Stimulated activated CD4-positive, alpha-beta T cell treated with anti-CD3 and anti-CD28 coated beads, Interleukin-4, amount 100 ng/mL, for 24 hours (primary cell): Measurements from ENCODE around the gene AIMP2.
"Not testable (repeated sequence)": the region's sequence is repeated elsewhere in the genome, so short reads cannot be mapped to it uniquely, and the experiment has no call there.

Experiments used
- DNase-seq: peaks from one replicate; pipeline ENCODE4 v3.0.0-alpha.2; 2020

Gene AIMP2

GRCh38 chr7:6026820-6027311 lies 17.8 kb downstream of the AIMP2 start:
- no peak for DNase-seq

GRCh38 chr7:6027806-6028365 lies 18.8 kb downstream of the AIMP2 start:
- no peak for DNase-seq

- DNase-seq = no peak
Measured at GRCh38 chr7:6028563-6028962, 19.5 kb downstream of the AIMP2 start.

GRCh38 chr7:6030988-6031387 lies 21.9 kb downstream of the AIMP2 start, which contains the start of gene ANKRD61:
TSS of gene ANKRD61 (plus strand) at chr7:6031376. CDS start at chr7:6031376, 0 bp downstream.
- DNase-seq = no peak

- DNase-seq = no peak
Measured at GRCh38 chr7:6031567-6031966, 22.5 kb downstream of the AIMP2 start.

- DNase-seq = no peak
Measured at GRCh38 chr7:6032167-6032566, 23.1 kb downstream of the AIMP2 start.

- no peak for DNase-seq
Measured at GRCh38 chr7:6032641-6033040, 23.6 kb downstream of the AIMP2 start.

- no peak for DNase-seq
Measured at GRCh38 chr7:6035165-6035564, 26.1 kb downstream of the AIMP2 start.

- DNase-seq = no peak
Measured at GRCh38 chr7:6035686-6036085, 26.6 kb downstream of the AIMP2 start.

GRCh38 chr7:6049780-6050179 lies 40.7 kb downstream of the AIMP2 start:
- no peak for DNase-seq

GRCh38 chr7:6051185-6051584 lies 42.1 kb downstream of the AIMP2 start:
- not testable (repeated sequence) for DNase-seq

GRCh38 chr7:6056616-6057015 lies 47.5 kb downstream of the AIMP2 start:
- DNase-seq = no peak

GRCh38 chr7:6057316-6058129 lies 48.5 kb downstream of the AIMP2 start:
- DNase-seq = no peak

- not testable (repeated sequence) for DNase-seq
Measured at GRCh38 chr7:6059941-6060340, 50.9 kb downstream of the AIMP2 start.

- DNase-seq = no peak
Measured at GRCh38 chr7:6071406-6071805, 62.3 kb downstream of the AIMP2 start.
